NCI-H2081 treated with DMSO at 0.1 percent for 48 hours (cell line): Measurements from ENCODE around the gene MACROD2.

Source experiments
- DNase-seq: peaks from one replicate; lab custom pipeline; 2025; lab: John Stamatoyannopoulos, UW

The MACROD2 gene

DNA sequence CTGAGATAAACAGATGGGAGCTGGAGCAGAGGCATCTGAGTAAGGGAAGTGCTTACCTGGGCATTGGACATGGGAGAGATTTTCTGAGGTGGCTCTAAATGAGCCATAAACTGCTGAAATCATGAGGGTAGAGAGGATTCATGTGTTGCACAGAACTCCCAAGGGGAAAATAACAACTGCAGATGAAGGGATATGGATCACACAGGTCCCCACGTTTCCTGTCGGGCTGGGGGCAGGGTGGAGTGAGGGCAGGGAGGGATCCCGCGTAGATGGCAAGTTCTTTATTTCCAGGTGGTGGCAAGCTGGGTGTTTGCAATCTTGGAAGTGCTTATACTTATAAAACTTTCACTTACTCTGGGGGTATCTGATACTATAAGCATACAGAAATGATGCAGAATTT lies 764.7 kb downstream of the MACROD2 start:
- DNase-seq, result no peak

DNA sequence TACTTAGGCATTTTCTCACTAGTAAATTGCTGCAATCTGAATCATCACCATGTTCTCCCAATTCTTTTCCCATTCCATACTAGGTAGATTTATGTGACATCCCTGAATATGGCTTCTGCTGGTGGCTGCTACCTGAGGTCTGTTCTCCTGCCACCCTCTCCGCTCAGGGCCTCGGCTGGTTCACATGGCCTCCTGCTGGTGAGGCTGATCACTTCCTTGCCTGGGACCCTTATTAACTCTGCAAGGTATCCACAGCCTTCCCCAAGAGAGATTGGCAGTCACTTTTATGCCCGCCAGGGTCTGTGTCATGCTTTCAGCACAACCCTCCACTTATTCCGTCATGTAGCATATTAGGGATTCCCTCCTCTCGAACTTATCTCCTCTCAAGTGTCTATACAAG lies 766.6 kb downstream of the MACROD2 start:
- no peak for DNase-seq

- no peak for DNase-seq
These were observed 769.4 kb downstream of the MACROD2 start for GRCh38 chr20:14764511-14765369.

GRCh38 chr20:14765370-14765701 lies 770.0 kb downstream of the MACROD2 start:
- no peak for DNase-seq

- DNase-seq, result no peak
These were observed 778.2 kb downstream of the MACROD2 start for GRCh38 chr20:14773486-14773885.

- no peak for DNase-seq
These were observed 780.5 kb downstream of the MACROD2 start for GRCh38 chr20:14775778-14776177.

GRCh38 chr20:14777591-14777990 lies 782.3 kb downstream of the MACROD2 start:
- no peak for DNase-seq

DNA sequence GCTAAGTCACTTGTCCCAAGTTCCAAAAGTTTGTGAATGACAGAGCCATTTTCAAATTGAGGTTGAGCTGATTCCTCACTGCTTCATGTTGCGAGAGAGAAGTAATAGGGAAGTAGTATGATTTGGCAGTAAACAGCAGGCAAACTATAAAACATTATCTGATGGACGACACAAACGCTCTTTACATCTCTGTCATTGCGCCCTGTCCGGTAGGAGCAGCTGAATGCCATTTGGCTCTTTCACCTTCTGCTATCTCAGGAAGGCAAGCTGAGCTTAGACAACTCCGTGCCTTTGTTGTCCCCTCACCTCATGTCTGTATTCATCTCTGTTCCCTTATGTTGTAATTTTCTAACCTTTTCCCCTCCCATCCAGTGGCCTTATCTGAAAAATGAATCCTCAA lies 782.8 kb downstream of the MACROD2 start:
- no peak for DNase-seq

DNA sequence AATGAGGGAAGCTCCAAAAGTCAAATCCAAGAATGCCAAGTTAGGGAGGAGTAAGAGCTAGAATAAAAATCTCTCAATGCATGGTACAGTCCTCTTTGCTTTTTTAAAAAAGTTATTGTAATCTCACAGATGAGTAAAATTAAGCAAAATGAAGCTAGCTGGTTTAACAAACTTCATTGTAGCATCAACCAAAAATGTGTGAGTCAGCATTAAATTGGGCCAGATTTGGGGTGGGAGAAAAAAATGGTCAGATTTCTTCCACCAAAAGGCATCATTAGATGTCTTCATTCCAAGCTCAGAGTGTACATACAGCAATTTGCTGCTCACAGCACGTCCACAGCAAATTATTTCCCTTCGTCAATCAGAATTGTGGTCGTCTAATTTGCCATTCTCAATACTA lies 783.6 kb downstream of the MACROD2 start:
- no peak for DNase-seq

DNA sequence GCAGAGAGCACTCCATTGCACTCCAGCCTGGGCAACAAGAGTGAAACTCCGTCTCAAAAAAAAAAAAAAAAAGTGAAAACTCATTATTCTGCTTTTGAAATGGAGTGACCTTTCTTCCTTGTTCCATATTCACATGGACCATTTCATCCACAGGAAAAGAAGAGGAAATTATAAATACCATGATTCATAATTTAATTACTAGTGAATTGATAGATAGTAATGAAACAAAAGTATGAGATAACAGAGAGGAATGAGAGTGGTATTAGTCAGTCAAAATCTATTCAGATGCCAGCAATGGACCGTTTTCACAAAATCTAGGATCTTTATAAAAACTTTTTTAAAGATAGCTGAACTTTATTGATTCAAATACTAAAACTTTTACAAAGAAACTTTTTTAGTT lies 785.2 kb downstream of the MACROD2 start:
- DNase-seq, result no peak

GRCh38 chr20:14782731-14783130 lies 787.4 kb downstream of the MACROD2 start:
- no peak for DNase-seq

DNA sequence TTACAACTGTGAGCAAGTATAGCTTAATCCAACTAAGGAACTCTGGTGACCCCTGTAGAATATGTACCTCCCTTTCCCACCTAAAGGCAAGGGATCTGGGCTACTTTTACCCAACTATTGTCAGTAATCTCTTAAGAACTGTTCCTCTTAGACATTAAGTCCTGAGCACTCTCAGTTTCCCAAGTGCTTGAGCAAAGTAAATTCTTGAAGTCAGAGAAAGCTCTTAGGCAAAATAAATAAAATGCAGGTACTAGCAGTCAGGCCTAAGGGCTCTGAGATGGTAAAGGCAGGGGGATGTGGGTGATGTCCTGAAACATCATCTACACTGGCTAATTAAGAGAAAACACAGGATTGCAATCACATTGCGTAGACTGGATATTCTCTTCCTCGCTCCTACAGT lies 788.5 kb downstream of the MACROD2 start:
- no peak for DNase-seq

GRCh38 chr20:14785065-14785743 lies 789.9 kb downstream of the MACROD2 start:
- no peak for DNase-seq

GRCh38 chr20:14790190-14790589 lies 794.9 kb downstream of the MACROD2 start:
- DNase-seq, result peak; percentile 64

GRCh38 chr20:14790771-14791620 lies 795.7 kb downstream of the MACROD2 start:
- peak; percentile 73 for DNase-seq

DNA sequence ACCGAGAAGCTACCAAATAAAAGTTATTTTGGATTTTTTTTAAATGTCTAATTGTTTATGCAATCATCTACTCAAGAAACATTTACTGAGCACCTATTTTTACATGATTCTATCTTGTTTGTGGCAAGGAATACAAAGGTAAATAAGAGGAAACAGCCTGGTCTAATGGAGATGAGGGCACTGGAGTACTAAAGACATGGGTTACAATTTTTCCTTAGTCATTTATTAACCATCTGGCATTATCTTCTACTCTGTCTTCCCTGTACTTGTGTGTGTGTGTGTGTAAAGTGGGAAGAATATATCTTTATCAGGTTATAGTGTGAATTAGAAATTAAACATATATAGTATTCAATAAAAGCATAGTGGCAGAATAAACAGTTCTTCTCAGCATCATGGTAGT lies 797.6 kb downstream of the MACROD2 start:
- DNase-seq, result no peak

DNA sequence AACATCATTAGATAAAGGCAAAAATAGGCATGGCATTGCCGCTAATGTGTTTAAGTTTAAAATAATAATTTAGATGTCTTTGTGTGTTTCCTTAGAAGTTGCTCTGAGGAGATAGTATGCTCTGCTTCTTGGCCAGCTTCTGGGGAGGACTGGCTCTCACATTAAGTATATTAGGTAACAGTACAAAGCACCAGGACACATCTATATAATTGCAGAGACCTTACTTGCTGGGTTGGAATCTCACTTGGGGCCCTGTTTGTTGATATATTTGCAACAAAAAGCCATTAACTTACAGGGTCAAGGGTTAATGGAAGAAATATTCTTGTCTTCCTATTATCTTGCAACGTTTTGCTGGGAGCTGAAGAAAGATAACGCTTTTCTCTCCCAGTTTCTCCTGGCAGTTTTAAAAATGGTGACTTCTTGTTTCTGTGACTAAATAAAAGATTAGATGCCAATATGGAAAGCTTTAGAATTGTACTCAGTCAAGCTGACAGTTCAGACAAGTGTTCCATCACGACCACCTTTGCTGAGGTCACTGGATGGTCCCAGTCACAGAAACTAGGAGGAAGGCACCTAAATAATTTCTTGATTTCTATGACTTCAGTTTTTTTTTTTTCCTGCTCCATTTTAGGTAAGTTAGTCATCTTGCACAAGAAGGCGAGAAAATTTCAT lies 804.4 kb downstream of the MACROD2 start:
- DNase-seq, result no peak

GRCh38 chr20:14800707-14801425 lies 805.5 kb downstream of the MACROD2 start:
- no peak for DNase-seq

DNA sequence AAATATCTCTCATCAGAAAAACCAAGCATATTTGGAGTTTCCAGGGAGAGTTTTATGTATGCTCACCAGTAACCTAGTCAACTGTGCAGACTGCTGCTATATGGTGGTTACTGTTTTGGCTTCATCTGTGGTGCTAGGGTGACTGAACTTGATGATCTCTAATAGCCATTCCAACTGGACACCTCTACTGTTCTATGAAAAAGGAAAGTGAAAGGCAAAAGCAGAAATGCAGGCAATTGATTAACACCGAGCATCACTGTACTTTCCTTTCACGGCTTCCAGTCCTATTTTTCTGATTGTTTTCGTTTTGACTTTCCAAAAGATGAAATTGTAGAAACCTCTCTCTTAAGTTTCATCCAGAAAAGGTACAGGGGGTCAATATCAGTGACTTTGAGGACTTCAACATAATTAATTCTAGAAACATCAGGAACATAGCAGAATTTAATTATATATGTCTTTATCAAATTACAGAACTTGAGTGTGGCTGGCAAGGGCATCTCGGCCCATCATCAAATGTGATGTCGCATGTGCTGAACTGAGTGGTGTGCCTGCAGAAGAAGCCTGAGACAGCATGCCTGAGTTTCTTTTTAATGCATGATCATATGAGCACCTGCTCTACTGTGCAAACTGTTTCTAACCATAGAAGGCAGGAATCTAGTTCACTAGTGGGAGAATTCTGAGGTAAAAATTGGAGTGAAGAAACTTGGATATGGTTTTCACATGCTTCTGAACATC lies 806.4 kb downstream of the MACROD2 start:
- no peak for DNase-seq

GRCh38 chr20:14807224-14807623 lies 811.9 kb downstream of the MACROD2 start:
- no peak for DNase-seq

GRCh38 chr20:14815340-14815739 lies 820.0 kb downstream of the MACROD2 start:
- no peak for DNase-seq
